Measurements from ENCODE around the gene MEP1A. TPM values are rescaled to one million over a fixed set of nuclear protein-coding genes. Genes with fewer than 3 reads are reported as not detected.
A peak's percentile ranks its signal among the peaks of the same experiment; 100 is the strongest.

The MEP1A gene
- total and polyA plus RNA-seq, 7 donors = 0.04 to 0.21 TPM; not detected in 5

- TF ChIP-seq CTCF (IDR thresholded peaks at IDR 0.05) = no peak
- no peak overlapping the region for H3K4me3 ChIP-seq
- H3K36me3 ChIP-seq (ENCODE audit: insufficient read depth in 1 of 2, low read depth in 1 of 2) = peaks cover 0 to 10% of the 10 kb centered on the region in 2 donors
- no peaks in the 10 kb centered on the region for H3K27me3 ChIP-seq (ENCODE audit: insufficient read depth in 3 of 3, low read length in 2 of 3)
- no peaks in the 10 kb centered on the region for H3K9me3 ChIP-seq
- intact Hi-C loops (cut with DNase I) = no loop called here
- DNase-seq (no peak), ATAC-seq (no peak)
- WGBS, 3 donors = 90 to 95% (median 92%) methylated on average over 2 of the region's 2 CpGs
- no peaks in the 10 kb centered on the region for H3K4me1 ChIP-seq
- no peak overlapping the region for H3K27ac ChIP-seq
These were observed 72.0 kb downstream of the MEP1A start for GRCh38 chr6:46865221-46865620.

GRCh38 chr6:46867411-46867810, 74.2 kb downstream of the MEP1A start:
- ATAC-seq (no peak), DNase-seq (no peak)
- peaks cover 0 to 10% of the 10 kb centered on the region in 2 donors for H3K36me3 ChIP-seq (ENCODE audit: insufficient read depth in 1 of 2, low read depth in 1 of 2)
- H3K9me3 ChIP-seq = no peaks in the 10 kb centered on the region
- H3K27me3 ChIP-seq (ENCODE audit: insufficient read depth in 3 of 3, low read length in 2 of 3) = peaks cover 0 to 3% (median 0%) of the 10 kb centered on the region in 3 donors
- no peak overlapping the region for H3K27ac ChIP-seq
- H3K4me1 ChIP-seq = no peaks in the 10 kb centered on the region
- H3K4me3 ChIP-seq = no peak overlapping the region
- no peak for TF ChIP-seq CTCF (IDR thresholded peaks at IDR 0.05)
- 76 to 90% (median 88%) methylated on average over 5 of the region's 5 CpGs for WGBS, 3 donors
- intact Hi-C loops (cut with DNase I) = no loop called here

GRCh38 chr6:46876126-46876525, 82.9 kb downstream of the MEP1A start:
- no peak overlapping the region for H3K4me3 ChIP-seq
- peaks cover 0 to 7% of the 10 kb centered on the region in 2 donors for H3K36me3 ChIP-seq (ENCODE audit: insufficient read depth in 1 of 2, low read depth in 1 of 2)
- H3K4me1 ChIP-seq = no peaks in the 10 kb centered on the region
- DNase-seq = no peak
- 42 to 51% (median 45%) methylated on average over 4 of the region's 4 CpGs for WGBS, 3 donors
- peaks cover 0 to 14% (median 0%) of the 10 kb centered on the region in 3 donors for H3K27me3 ChIP-seq (ENCODE audit: insufficient read depth in 3 of 3, low read length in 2 of 3)
- no peaks in the 10 kb centered on the region for H3K9me3 ChIP-seq
- no peak overlapping the region for H3K27ac ChIP-seq
- TF ChIP-seq CTCF (IDR thresholded peaks at IDR 0.05) = no peak
- intact Hi-C loops (cut with DNase I) = no loop called here
- ATAC-seq = peak in 2 of 4 donors; percentile 27 to 57

GRCh38 chr6:46879003-46879402, 85.8 kb downstream of the MEP1A start:
- H3K4me3 ChIP-seq = no peak overlapping the region
- ATAC-seq = no peak
- TF ChIP-seq CTCF (IDR thresholded peaks at IDR 0.05) = no peak
- H3K27ac ChIP-seq = no peak overlapping the region
- peaks cover 0 to 3% (median 0%) of the 10 kb centered on the region in 3 donors for H3K27me3 ChIP-seq (ENCODE audit: insufficient read depth in 3 of 3, low read length in 2 of 3)
- H3K36me3 ChIP-seq (ENCODE audit: insufficient read depth in 1 of 2, low read depth in 1 of 2) = peaks cover 0 to 9% of the 10 kb centered on the region in 2 donors
- no peaks in the 10 kb centered on the region for H3K4me1 ChIP-seq
- 82 to 95% (median 88%) methylated on average over 5 of the region's 5 CpGs for WGBS, 3 donors
- intact Hi-C loops (cut with DNase I) = no loop called here
- H3K9me3 ChIP-seq = no peaks in the 10 kb centered on the region
- no peak for DNase-seq

GRCh38 chr6:46882645-46883044, 89.5 kb downstream of the MEP1A start:
- Histone ChIP-seq H3K4me1 (no peaks in the 10 kb centered on the region), H3K9me3 (no peaks in the 10 kb centered on the region), H3K27me3 (ENCODE audit: insufficient read depth in 3 of 3, low read length in 2 of 3) (peaks cover 0 to 2% (median 0%) of the 10 kb centered on the region in 3 donors), H3K36me3 (ENCODE audit: insufficient read depth in 1 of 2, low read depth in 1 of 2) (peaks cover 0 to 9% of the 10 kb centered on the region in 2 donors), H3K4me3 (no peak overlapping the region), H3K27ac (no peak overlapping the region)
- WGBS, 3 donors = 73 to 92% (median 79%) methylated on average over 2 of the region's 2 CpGs
- intact Hi-C loops (cut with DNase I) = no loop called here
- DNase-seq (no peak), ATAC-seq (no peak)
- TF ChIP-seq CTCF (IDR thresholded peaks at IDR 0.05) = no peak
